HG02973 (cell line): ENCODE data around the gene JKAMP.

Experiments
- ATAC-seq: cut with Tn5 transposase; IDR thresholded peaks from one replicate; pipeline ENCODE4 v1.9.1; 2021; ENCODE audit warnings: moderate library complexity; ENCODE audit not compliant: unreplicated experiment

JKAMP gene

GRCh38 chr14:59480166-59480565, 4.2 kb upstream of the JKAMP start:
- ATAC-seq: no peak

- no peak for ATAC-seq
Measured at GRCh38 chr14:59481407-59481806, 2.9 kb upstream of the JKAMP start.

GRCh38 chr14:59481871-59482540, 2.3 kb upstream of the JKAMP start:
- no peak for ATAC-seq

- ATAC-seq: no peak
Measured at GRCh38 chr14:59482541-59483331, 1.6 kb upstream of the JKAMP start.

GRCh38 chr14:59483363-59483762, 954 bp upstream of the JKAMP start:
- no peak for ATAC-seq

GRCh38 chr14:59484639-59485175, 390 bp downstream of the JKAMP start:
- ATAC-seq: peak; percentile 37

GRCh38 chr14:59490756-59491155, 6.4 kb downstream of the JKAMP start:
- no peak for ATAC-seq

GRCh38 chr14:59492384-59492783, 8.1 kb downstream of the JKAMP start:
- ATAC-seq: no peak

- no peak for ATAC-seq
Measured at GRCh38 chr14:59500732-59501131, 16.4 kb downstream of the JKAMP start.

GRCh38 chr14:59503256-59503655, 18.9 kb downstream of the JKAMP start:
- no peak for ATAC-seq

- ATAC-seq: peak; percentile 88
Measured at GRCh38 chr14:59507063-59507751, 22.9 kb downstream of the JKAMP start.

GRCh38 chr14:59507752-59508103, 23.4 kb downstream of the JKAMP start:
- ATAC-seq: no peak

GRCh38 chr14:59509101-59509500, 24.8 kb downstream of the JKAMP start:
- no peak for ATAC-seq

- no peak for ATAC-seq
Measured at GRCh38 chr14:59510001-59510400, 25.7 kb downstream of the JKAMP start.

- ATAC-seq: no peak
Measured at GRCh38 chr14:59510966-59511365, 26.6 kb downstream of the JKAMP start.

GRCh38 chr14:59511916-59512575, 27.7 kb downstream of the JKAMP start:
- no peak for ATAC-seq

GRCh38 chr14:59520224-59520623, 35.9 kb downstream of the JKAMP start:
- no peak for ATAC-seq

- no peak for ATAC-seq
Measured at GRCh38 chr14:59529189-59529588, 44.9 kb downstream of the JKAMP start.

- no peak for ATAC-seq
Measured at GRCh38 chr14:59530349-59530748, 46.0 kb downstream of the JKAMP start.

- no peak for ATAC-seq
Measured at GRCh38 chr14:59532419-59532818, 48.1 kb downstream of the JKAMP start.

GRCh38 chr14:59534361-59534987, 50.2 kb downstream of the JKAMP start:
- ATAC-seq: no peak
